Measurements from ENCODE around the gene PRKAA2.

DNA sequence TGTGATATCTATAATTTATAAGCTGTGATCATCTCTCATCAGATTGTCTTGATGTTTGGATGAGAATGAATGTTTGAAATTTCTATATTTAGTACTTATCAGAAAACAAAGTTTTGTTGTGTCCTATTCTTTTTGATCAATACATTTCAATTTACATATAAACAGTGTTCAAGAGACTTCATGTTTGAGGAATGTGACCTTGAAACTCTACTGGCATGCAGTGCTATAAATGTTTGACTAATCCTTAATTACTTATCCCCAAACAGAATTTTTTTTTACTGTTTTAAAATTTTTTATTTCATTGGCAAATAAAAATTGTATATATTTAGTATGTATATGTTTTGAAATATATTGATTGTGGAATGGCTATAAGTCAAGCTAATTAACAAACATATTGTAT is 1.5 kb upstream of the PRKAA2 start:
- TF ChIP-seq POLR2AphosphoS5 (IDR thresholded peaks at IDR 0.05; ENCODE audit: low read depth, low read length) = no peak
- no peak for TF ChIP-seq POLR2A (IDR thresholded peaks at IDR 0.05; ENCODE audit: low read depth, low read length)
- no peak for TF ChIP-seq TAF1 (IDR thresholded peaks at IDR 0.05; ENCODE audit: low read depth, low read length)
- TF ChIP-seq SPI1 (IDR thresholded peaks at IDR 0.05; ENCODE audit: low read depth, low read length) = no peak
- TF ChIP-seq POU2F2 (IDR thresholded peaks at IDR 0.05; ENCODE audit: low read depth, low read length) = no peak
- TF ChIP-seq PAX5 (IDR thresholded peaks at IDR 0.05; ENCODE audit: insufficient read depth, low read length, severe bottlenecking) = no peak
